Keratinocyte (primary cell): ENCODE results near the gene SIM2. TPM values are rescaled to one million over a fixed set of nuclear protein-coding genes. Genes with fewer than 3 reads are reported as not detected.

Source experiments
- DNase-seq: peaks from one replicate; pipeline ENCODE4 v3.0.0-alpha.2; 2011; ENCODE audit warnings: low read depth, missing footprints, low spot score
- FAIRE-seq: peaks from 2 replicates; lab custom pipeline; 2011; peaks lifted over from hg19 to GRCh38; lab: Jason Lieb, UNC
- H2AFZ ChIP-seq: 2 replicates; pipeline ENCODE4 v1.6.0; 2012; ENCODE audit warnings: low read length, control low read depth, inconsistent platforms; ENCODE audit not compliant: control insufficient read depth
- H3K27ac ChIP-seq: 2 replicates; pipeline ENCODE4 v1.5.1; 2011; ENCODE audit warnings: low read length; ENCODE audit not compliant: control insufficient read depth, insufficient read depth
- H3K27me3 ChIP-seq: 3 replicates; pipeline ENCODE4 v1.6.0; 2011; ENCODE audit warnings: low read length; ENCODE audit not compliant: control insufficient read depth, insufficient read depth; ENCODE audit errors: extremely low read depth
- H3K36me3 ChIP-seq, 2 experiments: 2 replicates in 1 of 2; 3 replicates in 1 of 2; pipeline ENCODE4 v1.5.1; 2011; ENCODE audit warnings: low read length in 2 of 2, mild to moderate bottlenecking in 1 of 2; ENCODE audit not compliant: control insufficient read depth in 2 of 2, insufficient read depth in 2 of 2; ENCODE audit errors: extremely low read depth in 1 of 2
- H3K4me1 ChIP-seq: 3 replicates; pipeline ENCODE4 v1.5.1; 2011; ENCODE audit warnings: low read length; ENCODE audit not compliant: control insufficient read depth, insufficient read depth; ENCODE audit errors: extremely low read depth
- H3K4me2 ChIP-seq: 3 replicates; pipeline ENCODE4 v1.6.0; 2011; ENCODE audit warnings: low read depth, low read length; ENCODE audit not compliant: control insufficient read depth, insufficient read depth; ENCODE audit errors: extremely low read depth
- H3K4me3 ChIP-seq, 3 experiments: fragments of 200-600 bp in 1 of 3; sonication (generic) in 1 of 3; 2 replicates in 2 of 3; 3 replicates in 1 of 3; pipeline ENCODE4 v1.5.1; 2011 to 2016; ENCODE audit warnings: low read length in 3 of 3, mild to moderate bottlenecking in 3 of 3, control low read depth in 2 of 3, inconsistent platforms in 1 of 3, low read depth in 1 of 3, mixed read lengths in 1 of 3, mixed run types in 1 of 3, moderate library complexity in 1 of 3; ENCODE audit not compliant: control insufficient read depth in 2 of 3, insufficient read depth in 2 of 3; ENCODE audit errors: extremely low read depth in 1 of 3
- H3K79me2 ChIP-seq: 2 replicates; pipeline ENCODE4 v1.6.0; 2012; ENCODE audit warnings: low read length; ENCODE audit not compliant: control insufficient read depth, insufficient read depth
- H3K9ac ChIP-seq: 3 replicates; pipeline ENCODE4 v1.6.0; 2011; ENCODE audit warnings: low read length; ENCODE audit not compliant: control insufficient read depth, insufficient read depth; ENCODE audit errors: extremely low read depth
- H3K9me1 ChIP-seq: 3 replicates; pipeline ENCODE4 v1.6.0; 2011; ENCODE audit warnings: low read length; ENCODE audit not compliant: control insufficient read depth, insufficient read depth; ENCODE audit errors: extremely low read depth
- H3K9me3 ChIP-seq: 2 replicates; pipeline ENCODE4 v1.5.1; 2012; ENCODE audit warnings: low read depth, low read length; ENCODE audit not compliant: control insufficient read depth
- H4K20me1 ChIP-seq: 3 replicates; pipeline ENCODE4 v1.6.0; 2011; ENCODE audit warnings: low read length; ENCODE audit not compliant: control insufficient read depth, insufficient read depth; ENCODE audit errors: extremely low read depth
- EZH2 ChIP-seq: IDR thresholded peaks from one replicate; pipeline ENCODE4 v1.6.1; 2012; ENCODE audit warnings: inconsistent platforms, mild to moderate bottlenecking, low read length, moderate library complexity
- dilution Hi-C: fragments of 300-500 bp; cut with MboI; formaldehyde crosslinking; loops from one replicate; pipeline ENCODE4 v1.7.0; 2020; ENCODE audit warnings: low sequenced_read_pairs; ENCODE audit not compliant: extremely low pct_ligation_motif_present
- polyA plus RNA-seq, 5 experiments: library from polyadenylated mRNA; depleted of rRNA in 3 of 5; stranded (reverse) in 3 of 5; stranded (forward) in 1 of 5; unstranded in 1 of 5; fragments of >200 nt; gene quantifications; 1 replicate in 1 of 5; 2 replicates in 3 of 5; 3 replicates in 1 of 5; pipeline versions ENCODE4 v1.2.1 to v1.2.3, GENCODE V29; 2011 to 2012; ENCODE audit warnings: missing spikeins in 2 of 5, low read depth in 1 of 5, low replicate concordance in 1 of 5
- TF ChIP-seq, protein P1 (sequence below), 3 experiments: IDR thresholded peaks in 1 of 3; conservative IDR thresholded peaks in 1 of 3; optimal IDR thresholded peaks in 1 of 3; 2 replicates in 2 of 3; 3 replicates in 1 of 3; pipeline versions ENCODE3 to v1.5.1; 2011; ENCODE audit warnings: low read length in 3 of 3, mild to moderate bottlenecking in 3 of 3, moderate library complexity in 2 of 3, control low read depth in 1 of 3, inconsistent platforms in 1 of 3; ENCODE audit not compliant: insufficient read depth in 2 of 3; ENCODE audit errors: extremely low read depth in 1 of 3

The SIM2 gene
- polyA plus RNA-seq, 1 donor (not counting 4 experiments of a cell fraction or from before 2014, with no cell fraction given), result 0.05 TPM

DNA sequence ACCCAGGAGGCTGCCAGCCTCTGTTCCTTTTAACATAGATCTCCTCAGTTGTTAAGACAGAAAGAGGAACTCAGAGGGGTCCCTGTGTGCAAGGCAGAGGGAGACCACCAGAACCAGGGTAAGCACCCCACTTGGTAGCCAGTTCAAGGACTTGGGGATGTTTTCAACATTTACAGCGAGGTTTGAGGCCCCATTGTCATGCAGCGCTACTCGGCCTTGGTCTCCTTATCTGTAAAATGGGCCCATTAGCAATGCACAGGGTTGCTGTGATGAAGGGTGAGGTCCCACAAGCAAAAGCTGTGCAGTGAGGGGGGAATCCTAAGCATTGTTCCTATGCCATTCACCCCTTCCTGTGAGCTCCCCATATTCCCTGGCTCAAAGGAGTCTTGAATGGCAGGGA is 4.2 kb downstream of the SIM2 start:
- no peak for DNase-seq
- H3K9ac ChIP-seq, result no peak overlapping the region
- H3K4me1 ChIP-seq, result peaks cover 9% of the 10 kb centered on the region
- H3K9me3 ChIP-seq, result no peaks in the 10 kb centered on the region
- dilution Hi-C loops, result no loop called here
- no peak overlapping the region for H2AFZ ChIP-seq
- no peaks in the 10 kb centered on the region for H3K79me2 ChIP-seq
- no peak overlapping the region for H3K4me3 ChIP-seq
- H4K20me1 ChIP-seq, result peaks cover 19% of the 10 kb centered on the region
- H3K9me1 ChIP-seq, result no peaks in the 10 kb centered on the region
- no peak for TF ChIP-seq EZH2
- TF ChIP-seq, protein P1, sequence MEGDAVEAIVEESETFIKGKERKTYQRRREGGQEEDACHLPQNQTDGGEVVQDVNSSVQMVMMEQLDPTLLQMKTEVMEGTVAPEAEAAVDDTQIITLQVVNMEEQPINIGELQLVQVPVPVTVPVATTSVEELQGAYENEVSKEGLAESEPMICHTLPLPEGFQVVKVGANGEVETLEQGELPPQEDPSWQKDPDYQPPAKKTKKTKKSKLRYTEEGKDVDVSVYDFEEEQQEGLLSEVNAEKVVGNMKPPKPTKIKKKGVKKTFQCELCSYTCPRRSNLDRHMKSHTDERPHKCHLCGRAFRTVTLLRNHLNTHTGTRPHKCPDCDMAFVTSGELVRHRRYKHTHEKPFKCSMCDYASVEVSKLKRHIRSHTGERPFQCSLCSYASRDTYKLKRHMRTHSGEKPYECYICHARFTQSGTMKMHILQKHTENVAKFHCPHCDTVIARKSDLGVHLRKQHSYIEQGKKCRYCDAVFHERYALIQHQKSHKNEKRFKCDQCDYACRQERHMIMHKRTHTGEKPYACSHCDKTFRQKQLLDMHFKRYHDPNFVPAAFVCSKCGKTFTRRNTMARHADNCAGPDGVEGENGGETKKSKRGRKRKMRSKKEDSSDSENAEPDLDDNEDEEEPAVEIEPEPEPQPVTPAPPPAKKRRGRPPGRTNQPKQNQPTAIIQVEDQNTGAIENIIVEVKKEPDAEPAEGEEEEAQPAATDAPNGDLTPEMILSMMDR (optimal IDR thresholded peaks at IDR 0.05 in 1 of 3, IDR thresholded peaks at IDR 0.05 in 1 of 3, conservative IDR thresholded peaks at IDR 0.05 in 1 of 3; ENCODE audit: extremely low read depth in 1 of 3, insufficient read depth in 2 of 3, low read length in 3 of 3), result no peak
- H3K27me3 ChIP-seq, result peaks cover 99% of the 10 kb centered on the region
- H3K27ac ChIP-seq, result no peak overlapping the region
- no peak overlapping the region for H3K4me2 ChIP-seq
- no peak for FAIRE-seq
- H3K36me3 ChIP-seq, result no peaks in the 10 kb centered on the region

GRCh38 chr21:36703626-36704280 is 4.8 kb downstream of the SIM2 start:
- no peak overlapping the region for H3K9ac ChIP-seq
- no peaks in the 10 kb centered on the region for H3K9me3 ChIP-seq
- no peaks in the 10 kb centered on the region for H3K36me3 ChIP-seq
- no peak overlapping the region for H3K27ac ChIP-seq
- FAIRE-seq, result no peak
- peaks cover 13% of the 10 kb centered on the region for H3K4me1 ChIP-seq
- TF ChIP-seq, protein P1 (optimal IDR thresholded peaks at IDR 0.05 in 1 of 3, IDR thresholded peaks at IDR 0.05 in 1 of 3, conservative IDR thresholded peaks at IDR 0.05 in 1 of 3; ENCODE audit: extremely low read depth in 1 of 3, insufficient read depth in 2 of 3, low read length in 3 of 3), result no peak
- TF ChIP-seq EZH2, result peak; percentile 13
- H4K20me1 ChIP-seq, result peaks cover 19% of the 10 kb centered on the region
- H3K79me2 ChIP-seq, result no peaks in the 10 kb centered on the region
- no peak overlapping the region for H2AFZ ChIP-seq
- no peak overlapping the region for H3K4me2 ChIP-seq
- dilution Hi-C loops, result no loop called here
- no peak for DNase-seq
- no peaks in the 10 kb centered on the region for H3K9me1 ChIP-seq
- H3K4me3 ChIP-seq, result no peak overlapping the region
- H3K27me3 ChIP-seq, result peaks cover 99% of the 10 kb centered on the region
